ENCODE data around the gene FKBP7.

DNA sequence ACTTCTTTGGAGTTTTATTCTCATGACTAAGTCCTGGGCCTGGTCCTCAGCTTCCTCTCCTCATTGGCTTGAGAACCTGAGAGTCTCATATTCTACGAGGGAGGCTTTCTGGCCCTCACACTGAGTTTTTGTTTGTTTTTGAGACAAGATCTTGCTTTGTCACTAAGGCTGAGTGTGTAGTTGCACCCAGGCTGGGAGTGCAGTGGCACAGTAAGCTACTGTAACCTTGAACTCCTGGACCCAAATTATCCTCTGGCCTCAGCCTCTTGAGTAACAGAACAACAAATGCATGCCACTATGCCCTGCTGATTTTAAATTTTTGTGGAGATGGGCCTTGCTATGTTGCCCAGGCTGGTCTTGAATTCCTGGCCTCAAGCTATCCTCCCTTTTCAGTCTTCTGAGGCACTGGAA is 50.0 kb downstream of the FKBP7 start:
- TF ChIP-seq POLR2A (IDR thresholded peaks at IDR 0.05) = no peak
- TF ChIP-seq, protein P1, sequence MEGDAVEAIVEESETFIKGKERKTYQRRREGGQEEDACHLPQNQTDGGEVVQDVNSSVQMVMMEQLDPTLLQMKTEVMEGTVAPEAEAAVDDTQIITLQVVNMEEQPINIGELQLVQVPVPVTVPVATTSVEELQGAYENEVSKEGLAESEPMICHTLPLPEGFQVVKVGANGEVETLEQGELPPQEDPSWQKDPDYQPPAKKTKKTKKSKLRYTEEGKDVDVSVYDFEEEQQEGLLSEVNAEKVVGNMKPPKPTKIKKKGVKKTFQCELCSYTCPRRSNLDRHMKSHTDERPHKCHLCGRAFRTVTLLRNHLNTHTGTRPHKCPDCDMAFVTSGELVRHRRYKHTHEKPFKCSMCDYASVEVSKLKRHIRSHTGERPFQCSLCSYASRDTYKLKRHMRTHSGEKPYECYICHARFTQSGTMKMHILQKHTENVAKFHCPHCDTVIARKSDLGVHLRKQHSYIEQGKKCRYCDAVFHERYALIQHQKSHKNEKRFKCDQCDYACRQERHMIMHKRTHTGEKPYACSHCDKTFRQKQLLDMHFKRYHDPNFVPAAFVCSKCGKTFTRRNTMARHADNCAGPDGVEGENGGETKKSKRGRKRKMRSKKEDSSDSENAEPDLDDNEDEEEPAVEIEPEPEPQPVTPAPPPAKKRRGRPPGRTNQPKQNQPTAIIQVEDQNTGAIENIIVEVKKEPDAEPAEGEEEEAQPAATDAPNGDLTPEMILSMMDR (IDR thresholded peaks at IDR 0.05) = no peak
